Measurements from ENCODE around the gene ADGRV1.

Gene ADGRV1

GRCh38 chr5:90981821-90982220 is 423.2 kb downstream of the ADGRV1 start:
- Mint-ChIP-seq H3K4me1 (no peaks in the 10 kb centered on the region), H3K27ac (ENCODE audit: low read depth) (no peak overlapping the region), H3K27me3 (no peaks in the 10 kb centered on the region), H3K9me3 (no peaks in the 10 kb centered on the region), H3K4me3 (no peak overlapping the region), H3K36me3 (ENCODE audit: insufficient read depth) (no peaks in the 10 kb centered on the region)
- ATAC-seq (replicated peaks; ENCODE audit: extremely low read depth, poor library complexity, severe bottlenecking) (no peak), DNase-seq (ENCODE audit: low spot score in 2 of 2) (no peak)

- DNase-seq (ENCODE audit: low spot score in 2 of 2): no peak
- ATAC-seq (replicated peaks; ENCODE audit: extremely low read depth, poor library complexity, severe bottlenecking): no peak
- Mint-ChIP-seq H3K36me3 (ENCODE audit: insufficient read depth) (no peaks in the 10 kb centered on the region), H3K27me3 (no peaks in the 10 kb centered on the region), H3K27ac (ENCODE audit: low read depth) (no peak overlapping the region), H3K4me3 (no peak overlapping the region), H3K4me1 (no peaks in the 10 kb centered on the region), H3K9me3 (no peaks in the 10 kb centered on the region)
Measured at GRCh38 chr5:90982576-90982975, 424.0 kb downstream of the ADGRV1 start.

- no peak for DNase-seq (ENCODE audit: low spot score in 2 of 2)
- no peak overlapping the region for H3K4me3 Mint-ChIP-seq
- no peaks in the 10 kb centered on the region for H3K4me1 Mint-ChIP-seq
- no peaks in the 10 kb centered on the region for H3K27me3 Mint-ChIP-seq
- ATAC-seq (replicated peaks; ENCODE audit: extremely low read depth, poor library complexity, severe bottlenecking): no peak
- no peaks in the 10 kb centered on the region for H3K36me3 Mint-ChIP-seq (ENCODE audit: insufficient read depth)
- no peak overlapping the region for H3K27ac Mint-ChIP-seq (ENCODE audit: low read depth)
- no peaks in the 10 kb centered on the region for H3K9me3 Mint-ChIP-seq
Measured at GRCh38 chr5:90983148-90983547, 424.6 kb downstream of the ADGRV1 start.

GRCh38 chr5:90983711-90984124 is 425.1 kb downstream of the ADGRV1 start:
- no peaks in the 10 kb centered on the region for H3K9me3 Mint-ChIP-seq
- no peaks in the 10 kb centered on the region for H3K27me3 Mint-ChIP-seq
- DNase-seq (ENCODE audit: low spot score in 2 of 2): no peak
- H3K4me3 Mint-ChIP-seq: no peak overlapping the region
- H3K27ac Mint-ChIP-seq (ENCODE audit: low read depth): no peak overlapping the region
- no peaks in the 10 kb centered on the region for H3K4me1 Mint-ChIP-seq
- no peak for ATAC-seq (replicated peaks; ENCODE audit: extremely low read depth, poor library complexity, severe bottlenecking)
- no peaks in the 10 kb centered on the region for H3K36me3 Mint-ChIP-seq (ENCODE audit: insufficient read depth)

- DNase-seq (ENCODE audit: low spot score in 2 of 2): no peak
- Mint-ChIP-seq H3K4me1 (no peaks in the 10 kb centered on the region), H3K4me3 (no peak overlapping the region), H3K9me3 (no peaks in the 10 kb centered on the region), H3K27me3 (no peaks in the 10 kb centered on the region), H3K27ac (ENCODE audit: low read depth) (no peak overlapping the region), H3K36me3 (ENCODE audit: insufficient read depth) (no peaks in the 10 kb centered on the region)
- ATAC-seq (replicated peaks; ENCODE audit: extremely low read depth, poor library complexity, severe bottlenecking): no peak
Measured at GRCh38 chr5:90985341-90985740, 426.7 kb downstream of the ADGRV1 start.

- Mint-ChIP-seq H3K9me3 (no peaks in the 10 kb centered on the region), H3K4me1 (no peaks in the 10 kb centered on the region), H3K27me3 (no peaks in the 10 kb centered on the region), H3K27ac (ENCODE audit: low read depth) (no peak overlapping the region), H3K4me3 (no peak overlapping the region), H3K36me3 (ENCODE audit: insufficient read depth) (no peaks in the 10 kb centered on the region)
- DNase-seq (ENCODE audit: low spot score in 2 of 2) (no peak), ATAC-seq (replicated peaks; ENCODE audit: extremely low read depth, poor library complexity, severe bottlenecking) (no peak)
Measured at GRCh38 chr5:90987726-90988125, 429.1 kb downstream of the ADGRV1 start.

- no peak overlapping the region for H3K27ac Mint-ChIP-seq (ENCODE audit: low read depth)
Measured at GRCh38 chr5:90991201-90991600, 432.6 kb downstream of the ADGRV1 start.

GRCh38 chr5:90994796-90995195 is 436.2 kb downstream of the ADGRV1 start:
- Mint-ChIP-seq H3K4me1 (no peaks in the 10 kb centered on the region), H3K27ac (ENCODE audit: low read depth) (no peak overlapping the region), H3K27me3 (peaks cover 16% of the 10 kb centered on the region), H3K9me3 (peaks cover 10% of the 10 kb centered on the region), H3K36me3 (ENCODE audit: insufficient read depth) (peaks cover 2% of the 10 kb centered on the region), H3K4me3 (no peak overlapping the region)
- no peak for ATAC-seq (replicated peaks; ENCODE audit: extremely low read depth, poor library complexity, severe bottlenecking)
- no peak for DNase-seq (ENCODE audit: low spot score in 2 of 2)

More at GRCh38 chr5:90991201-90991600, 432.6 kb downstream of the ADGRV1 start:
- Mint-ChIP-seq H3K4me3 (no peak overlapping the region), H3K9me3 (peaks cover 10% of the 10 kb centered on the region), H3K27me3 (peaks cover 16% of the 10 kb centered on the region), H3K4me1 (no peaks in the 10 kb centered on the region), H3K36me3 (ENCODE audit: insufficient read depth) (peaks cover 2% of the 10 kb centered on the region)
- ATAC-seq (replicated peaks; ENCODE audit: extremely low read depth, poor library complexity, severe bottlenecking) (no peak), DNase-seq (ENCODE audit: low spot score in 2 of 2) (no peak)

GRCh38 chr5:90996089-90996488 is 437.5 kb downstream of the ADGRV1 start:
- H3K27me3 Mint-ChIP-seq: peaks cover 16% of the 10 kb centered on the region
- peaks cover 2% of the 10 kb centered on the region for H3K36me3 Mint-ChIP-seq (ENCODE audit: insufficient read depth)
- no peaks in the 10 kb centered on the region for H3K4me1 Mint-ChIP-seq
- ATAC-seq (replicated peaks; ENCODE audit: extremely low read depth, poor library complexity, severe bottlenecking) (no peak), DNase-seq (ENCODE audit: low spot score in 2 of 2) (no peak)
- no peak overlapping the region for H3K27ac Mint-ChIP-seq (ENCODE audit: low read depth)
- H3K4me3 Mint-ChIP-seq: no peak overlapping the region
- H3K9me3 Mint-ChIP-seq: peaks cover 10% of the 10 kb centered on the region

GRCh38 chr5:90997082-90997481 is 438.5 kb downstream of the ADGRV1 start:
- ATAC-seq (replicated peaks; ENCODE audit: extremely low read depth, poor library complexity, severe bottlenecking) (no peak), DNase-seq (ENCODE audit: low spot score in 2 of 2) (no peak)
- peaks cover 16% of the 10 kb centered on the region for H3K27me3 Mint-ChIP-seq
- H3K9me3 Mint-ChIP-seq: peaks cover 10% of the 10 kb centered on the region
- H3K4me3 Mint-ChIP-seq: no peak overlapping the region
- H3K27ac Mint-ChIP-seq (ENCODE audit: low read depth): no peak overlapping the region
- no peaks in the 10 kb centered on the region for H3K4me1 Mint-ChIP-seq
- H3K36me3 Mint-ChIP-seq (ENCODE audit: insufficient read depth): peaks cover 2% of the 10 kb centered on the region

- ATAC-seq (replicated peaks; ENCODE audit: extremely low read depth, poor library complexity, severe bottlenecking): no peak
- H3K9me3 Mint-ChIP-seq: no peaks in the 10 kb centered on the region
- H3K4me3 Mint-ChIP-seq: no peak overlapping the region
- no peaks in the 10 kb centered on the region for H3K36me3 Mint-ChIP-seq (ENCODE audit: insufficient read depth)
- no peak for DNase-seq (ENCODE audit: low spot score in 2 of 2)
- H3K27me3 Mint-ChIP-seq: peaks cover 23% of the 10 kb centered on the region
- H3K4me1 Mint-ChIP-seq: no peaks in the 10 kb centered on the region
- no peak overlapping the region for H3K27ac Mint-ChIP-seq (ENCODE audit: low read depth)
Measured at GRCh38 chr5:91000743-91001142, 442.1 kb downstream of the ADGRV1 start.

- ATAC-seq (replicated peaks; ENCODE audit: extremely low read depth, poor library complexity, severe bottlenecking) (no peak), DNase-seq (ENCODE audit: low spot score in 2 of 2) (no peak)
- Mint-ChIP-seq H3K4me1 (no peaks in the 10 kb centered on the region), H3K9me3 (no peaks in the 10 kb centered on the region), H3K36me3 (ENCODE audit: insufficient read depth) (no peaks in the 10 kb centered on the region), H3K27me3 (peaks cover 36% of the 10 kb centered on the region), H3K27ac (ENCODE audit: low read depth) (no peak overlapping the region), H3K4me3 (no peak overlapping the region)
Measured at GRCh38 chr5:91006713-91007112, 448.1 kb downstream of the ADGRV1 start.

- no peaks in the 10 kb centered on the region for H3K36me3 Mint-ChIP-seq (ENCODE audit: insufficient read depth)
- H3K9me3 Mint-ChIP-seq: no peaks in the 10 kb centered on the region
- H3K4me3 Mint-ChIP-seq: no peak overlapping the region
- H3K4me1 Mint-ChIP-seq: no peaks in the 10 kb centered on the region
- H3K27ac Mint-ChIP-seq (ENCODE audit: low read depth): no peak overlapping the region
- ATAC-seq (replicated peaks; ENCODE audit: extremely low read depth, poor library complexity, severe bottlenecking) (no peak), DNase-seq (ENCODE audit: low spot score in 2 of 2) (no peak)
- H3K27me3 Mint-ChIP-seq: peaks cover 42% of the 10 kb centered on the region
Measured at GRCh38 chr5:91007251-91007650, 448.7 kb downstream of the ADGRV1 start.

All from central memory CD8-positive, alpha-beta T cell (primary cell).